ENCODE results near the gene LIME1.

DNA sequence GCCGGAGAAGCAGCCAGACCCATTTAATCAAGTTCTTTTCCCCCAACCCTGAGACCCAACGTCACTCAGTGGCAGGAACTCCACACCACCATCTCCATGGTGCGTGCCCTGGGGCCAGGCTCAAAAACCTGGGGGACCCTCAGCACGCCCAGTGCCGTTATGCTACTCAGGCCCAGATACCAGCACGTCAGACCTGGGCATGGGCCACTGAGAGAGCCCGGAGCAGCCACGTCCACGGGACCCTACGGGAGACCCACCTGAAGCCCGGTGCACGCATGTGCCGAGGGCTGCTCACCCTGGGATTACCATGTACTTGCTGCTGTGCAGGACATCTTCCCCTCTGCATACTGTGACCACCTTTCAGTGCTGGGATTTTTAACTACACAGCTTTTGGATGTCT lies 16.9 kb downstream of the LIME1 start:
- no peak for TF ChIP-seq EZH2phosphoT487 (IDR thresholded peaks at IDR 0.05; ENCODE audit: borderline replicate concordance)
- no peak for TF ChIP-seq REST (IDR thresholded peaks at IDR 0.05; ENCODE audit: low read depth)
- no peak for TF ChIP-seq CTCF (IDR thresholded peaks at IDR 0.05 in 2 of 3, conservative IDR thresholded peaks at IDR 0.05 in 1 of 3; ENCODE audit: borderline replicate concordance in 1 of 3, insufficient read depth in 1 of 3, low read depth in 2 of 3, low read length in 2 of 3)
- no peak for TF ChIP-seq JUND (IDR thresholded peaks at IDR 0.05)
- TF ChIP-seq EZH2 (IDR thresholded peaks at IDR 0.05), result no peak
- no peak for TF ChIP-seq ZBTB33 (IDR thresholded peaks at IDR 0.05; ENCODE audit: extremely low read depth, insufficient replicate concordance, low read length)
- TF ChIP-seq EGR1 (IDR thresholded peaks at IDR 0.05; ENCODE audit: low read depth), result no peak
- no peak for TF ChIP-seq SIN3A (IDR thresholded peaks at IDR 0.05; ENCODE audit: low read depth)
